Measurements from ENCODE around the gene CFAP97D1.

Gene CFAP97D1

GRCh38 chr17:43812396-43813265 is 32.4 kb downstream of the CFAP97D1 start:
- no peak for DNase-seq (ENCODE audit: low read depth)
- in situ Hi-C loops (cut with HindIII; ENCODE audit: low sequenced_read_pairs): no loop called here
- no peak overlapping the region for H3K4me3 ChIP-seq (ENCODE audit: low read depth, low read length)
- TF ChIP-seq CTCF (IDR thresholded peaks at IDR 0.05; ENCODE audit: low read depth, low read length, missing control alignments): no peak

GRCh38 chr17:43813386-43813785 is 33.2 kb downstream of the CFAP97D1 start:
- no peak for DNase-seq (ENCODE audit: low read depth)
- TF ChIP-seq CTCF (IDR thresholded peaks at IDR 0.05; ENCODE audit: low read depth, low read length, missing control alignments): no peak
- no peak overlapping the region for H3K4me3 ChIP-seq (ENCODE audit: low read depth, low read length)
- in situ Hi-C loops (cut with HindIII; ENCODE audit: low sequenced_read_pairs): no loop called here

GRCh38 chr17:43814026-43814425 is 33.8 kb downstream of the CFAP97D1 start:
- TF ChIP-seq CTCF (IDR thresholded peaks at IDR 0.05; ENCODE audit: low read depth, low read length, missing control alignments): peak; percentile 23
- in situ Hi-C loops (cut with HindIII; ENCODE audit: low sequenced_read_pairs): no loop called here
- H3K4me3 ChIP-seq (ENCODE audit: low read depth, low read length): no peak overlapping the region
- DNase-seq (ENCODE audit: low read depth): no peak

GRCh38 chr17:43814714-43815113 is 34.5 kb downstream of the CFAP97D1 start:
- DNase-seq (ENCODE audit: low read depth): peak; percentile 32
- TF ChIP-seq CTCF (IDR thresholded peaks at IDR 0.05; ENCODE audit: low read depth, low read length, missing control alignments): no peak
- in situ Hi-C loops (cut with HindIII; ENCODE audit: low sequenced_read_pairs): no loop called here
- no peak overlapping the region for H3K4me3 ChIP-seq (ENCODE audit: low read depth, low read length)

- in situ Hi-C loops (cut with HindIII; ENCODE audit: low sequenced_read_pairs): no loop called here
- no peak for DNase-seq (ENCODE audit: low read depth)
- H3K4me3 ChIP-seq (ENCODE audit: low read depth, low read length): no peak overlapping the region
- TF ChIP-seq CTCF (IDR thresholded peaks at IDR 0.05; ENCODE audit: low read depth, low read length, missing control alignments): no peak
Observed at GRCh38 chr17:43816336-43817320, 36.4 kb downstream of the CFAP97D1 start.

- no peak overlapping the region for H3K4me3 ChIP-seq (ENCODE audit: low read depth, low read length)
- no peak for TF ChIP-seq CTCF (IDR thresholded peaks at IDR 0.05; ENCODE audit: low read depth, low read length, missing control alignments)
- no peak for DNase-seq (ENCODE audit: low read depth)
- in situ Hi-C loops (cut with HindIII; ENCODE audit: low sequenced_read_pairs): no loop called here
Observed at GRCh38 chr17:43817826-43818225, 37.6 kb downstream of the CFAP97D1 start.
